Central memory CD4-positive, alpha-beta T cell (primary cell): ENCODE data around the gene APOBEC3B.
"Not testable (repeated sequence)": the region's sequence is repeated elsewhere in the genome, so short reads cannot be mapped to it uniquely, and the experiment has no call there.

Source experiments
- DNase-seq: peaks from one replicate; pipeline ENCODE4 v3.0.0; 2022

Gene APOBEC3B

DNA sequence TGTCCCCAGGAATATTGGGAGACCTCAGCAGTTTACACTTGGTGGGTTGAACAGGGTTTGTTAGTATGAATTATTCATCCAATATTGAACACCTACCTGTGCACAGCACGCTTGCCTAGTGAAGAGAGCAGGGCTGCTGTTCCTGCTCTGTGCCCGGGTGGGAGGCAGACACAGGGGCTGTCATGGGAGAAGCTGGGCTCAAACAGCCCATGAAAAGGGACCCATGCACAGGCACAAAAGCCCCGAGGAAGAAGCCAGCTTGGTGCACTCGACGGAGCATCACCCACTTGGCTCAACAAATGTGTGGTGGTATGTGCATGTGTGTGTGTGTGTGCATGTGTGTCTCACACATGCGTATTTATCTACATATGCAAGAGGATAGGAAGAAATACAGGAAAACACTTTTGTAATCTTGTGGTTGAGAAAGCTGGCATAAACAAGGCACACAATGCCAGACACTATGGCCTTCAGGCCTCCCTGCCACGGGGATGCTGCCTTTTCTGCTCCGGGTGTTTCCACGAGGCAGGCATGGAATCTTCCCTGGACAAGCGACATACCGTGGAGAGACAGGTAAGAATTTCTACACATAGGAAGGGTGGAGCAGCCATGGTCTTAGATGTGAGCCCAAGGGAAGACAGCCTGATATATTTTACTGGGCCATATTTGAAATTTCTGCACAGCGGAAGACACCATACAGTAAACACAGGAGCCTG, 29.7 kb upstream of the APOBEC3B start:
- DNase-seq = no peak

GRCh38 chr22:38953091-38953490, 29.1 kb upstream of the APOBEC3B start:
- DNase-seq = no peak

GRCh38 chr22:38953577-38954413, 28.4 kb upstream of the APOBEC3B start:
- DNase-seq = peak; percentile 46

GRCh38 chr22:38954414-38955043, 27.6 kb upstream of the APOBEC3B start:
- no peak for DNase-seq

DNA sequence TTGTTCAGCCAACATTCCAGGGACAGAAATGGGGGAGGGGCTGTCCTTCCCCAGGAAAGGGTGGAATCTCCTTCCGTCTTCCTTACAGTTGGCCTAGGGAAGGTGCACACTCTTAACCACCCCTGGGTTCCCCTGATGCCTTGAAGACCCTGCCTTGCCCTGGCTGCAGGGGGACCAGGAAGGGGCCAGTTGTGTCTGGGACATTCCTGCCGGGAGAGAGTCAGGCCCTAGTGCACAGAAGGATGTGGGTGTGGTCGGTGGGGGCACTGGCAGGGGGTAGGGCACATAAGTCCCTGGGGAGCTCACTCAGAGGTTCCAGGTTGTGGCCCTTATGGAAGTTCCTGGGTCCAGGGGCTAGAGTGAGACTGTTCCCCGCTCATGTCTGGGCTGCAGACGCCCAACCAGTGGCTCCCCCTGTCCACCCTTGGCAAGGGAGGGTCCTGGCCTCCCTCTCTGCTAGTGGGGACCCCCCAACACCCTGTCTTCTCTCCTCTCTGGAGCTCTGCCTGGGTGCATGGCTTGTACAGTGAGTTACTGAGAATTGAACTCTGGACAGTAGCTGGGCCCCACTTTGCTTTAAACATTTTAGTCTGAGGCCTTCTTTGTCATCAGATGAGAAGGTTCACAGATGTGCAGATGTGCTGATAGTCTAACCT, 26.8 kb upstream of the APOBEC3B start:
- DNase-seq = no peak

DNA sequence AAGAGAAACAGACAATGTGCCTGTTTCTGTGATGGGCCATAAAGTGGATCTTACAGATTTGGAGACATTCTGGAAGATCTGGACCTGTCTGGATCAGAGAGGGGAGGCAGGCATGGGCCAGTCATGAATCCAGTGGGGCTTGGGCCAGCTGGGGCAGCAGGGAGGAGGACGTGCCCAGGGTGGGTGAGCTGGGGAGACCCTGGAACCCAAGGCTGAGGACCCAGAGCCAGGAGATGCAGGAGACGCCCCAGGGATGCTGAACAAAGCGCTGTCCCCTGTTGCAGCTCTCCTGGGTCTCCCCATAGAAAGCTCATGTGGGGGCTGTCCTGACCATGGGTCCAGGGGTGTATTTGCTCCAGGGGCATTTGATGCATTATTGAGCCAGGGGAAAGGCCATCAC, 26.2 kb upstream of the APOBEC3B start:
- no peak for DNase-seq

- no peak for DNase-seq
These were observed 25.6 kb upstream of the APOBEC3B start for GRCh38 chr22:38956551-38956950.

GRCh38 chr22:38957046-38957770, 24.9 kb upstream of the APOBEC3B start, which contains the start of gene APOBEC3A:
Gene APOBEC3A (plus strand): TSS chr22:38957609. CDS start chr22:38957692, 83 bp downstream.
- no peak for DNase-seq

GRCh38 chr22:38957808-38958650, 24.1 kb upstream of the APOBEC3B start:
- no peak for DNase-seq

DNA sequence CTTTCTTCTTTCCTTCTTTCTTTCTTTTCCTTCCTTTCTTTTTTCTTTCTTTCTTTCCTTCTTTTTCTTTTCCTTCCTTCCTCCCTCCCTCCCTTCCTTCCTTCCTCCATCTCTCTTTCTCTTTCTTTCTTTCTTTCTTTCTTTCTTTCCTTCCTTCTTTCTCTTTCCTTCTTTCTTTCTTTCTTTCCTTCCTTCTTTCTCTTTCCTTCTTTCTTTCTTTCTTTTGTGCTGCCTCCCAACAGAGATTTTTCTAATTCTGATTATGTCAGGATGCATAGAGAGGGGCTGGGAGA, 23.6 kb upstream of the APOBEC3B start:
- not testable (repeated sequence) for DNase-seq

DNA sequence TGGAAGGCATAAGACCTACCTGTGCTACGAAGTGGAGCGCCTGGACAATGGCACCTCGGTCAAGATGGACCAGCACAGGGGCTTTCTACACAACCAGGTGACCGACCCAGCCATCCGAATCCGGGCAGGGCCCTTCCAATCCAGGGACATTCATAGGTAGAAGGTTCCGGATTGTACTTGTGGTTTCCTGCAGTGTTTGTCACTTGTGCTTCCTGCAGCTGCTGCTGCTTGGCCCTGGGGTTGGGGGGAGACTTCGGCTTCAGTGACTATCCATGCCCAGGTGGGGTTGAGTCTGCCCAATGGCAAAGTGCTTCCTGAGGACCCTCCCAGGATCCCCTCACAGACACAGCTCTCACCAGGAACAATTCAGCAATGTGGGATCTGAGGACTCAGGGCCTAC, 22.6 kb upstream of the APOBEC3B start:
- DNase-seq = no peak

GRCh38 chr22:38960673-38961072, 21.5 kb upstream of the APOBEC3B start:
- not testable (repeated sequence) for DNase-seq

GRCh38 chr22:38963291-38963738, 18.8 kb upstream of the APOBEC3B start:
- not testable (repeated sequence) for DNase-seq

DNA sequence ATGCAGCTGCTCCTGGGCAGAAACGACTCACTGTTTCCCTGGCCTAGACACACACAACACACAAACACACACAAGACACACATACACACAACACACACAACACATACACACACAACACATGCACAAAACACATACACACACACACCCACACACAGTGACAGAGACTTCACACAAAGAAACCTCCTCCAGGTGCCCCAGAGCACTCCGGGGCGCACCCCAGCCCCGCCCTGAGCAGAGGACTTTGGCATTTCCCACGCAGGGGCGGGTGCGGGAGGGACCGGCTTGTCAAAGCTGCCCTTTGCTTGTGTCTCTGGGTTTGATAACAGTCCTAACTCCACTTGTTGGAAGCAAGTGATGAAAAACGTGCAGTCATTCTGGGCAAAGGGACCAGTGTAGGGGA, 18.3 kb upstream of the APOBEC3B start:
- no peak for DNase-seq

DNA sequence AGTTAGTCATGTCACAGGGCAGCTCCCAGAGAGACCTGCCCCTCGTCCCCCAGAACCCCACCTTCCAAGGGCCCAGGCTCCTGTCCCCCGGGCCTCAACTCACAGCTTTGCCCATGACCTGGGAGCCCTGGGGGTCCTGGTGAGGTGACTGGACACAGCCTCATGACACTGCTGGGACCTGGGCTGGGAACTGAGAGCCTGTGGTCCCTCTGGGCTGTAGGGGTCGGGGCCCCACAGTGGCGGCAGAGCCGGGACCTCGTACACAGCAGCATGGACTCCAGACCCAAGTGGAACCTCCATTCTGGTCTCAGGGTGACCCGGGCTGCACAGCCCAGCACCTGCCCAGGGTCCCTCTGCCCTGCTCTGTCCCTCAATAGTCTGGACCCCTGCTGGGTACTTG, 17.8 kb upstream of the APOBEC3B start:
- DNase-seq = no peak

- DNase-seq = no peak
These were observed 17.2 kb upstream of the APOBEC3B start for GRCh38 chr22:38964989-38965388.

- DNase-seq = no peak
These were observed 16.4 kb upstream of the APOBEC3B start for GRCh38 chr22:38965614-38966379.

DNA sequence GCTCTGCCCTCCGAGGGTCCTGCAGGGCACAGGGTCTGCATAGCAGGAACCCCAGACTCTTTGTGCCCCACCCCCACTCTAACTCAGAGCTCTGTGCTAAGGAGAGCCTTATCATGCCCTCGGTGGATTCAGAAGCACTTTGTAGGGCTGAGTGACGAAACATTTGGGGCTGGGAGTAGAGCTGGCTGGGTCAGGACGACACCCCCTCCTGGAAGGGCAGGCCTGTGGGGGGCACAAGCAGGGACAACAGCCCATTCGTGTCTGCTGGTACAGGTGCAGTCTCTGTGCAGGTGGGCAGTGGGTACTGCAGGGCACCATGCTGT, 15.8 kb upstream of the APOBEC3B start:
- DNase-seq = no peak

DNA sequence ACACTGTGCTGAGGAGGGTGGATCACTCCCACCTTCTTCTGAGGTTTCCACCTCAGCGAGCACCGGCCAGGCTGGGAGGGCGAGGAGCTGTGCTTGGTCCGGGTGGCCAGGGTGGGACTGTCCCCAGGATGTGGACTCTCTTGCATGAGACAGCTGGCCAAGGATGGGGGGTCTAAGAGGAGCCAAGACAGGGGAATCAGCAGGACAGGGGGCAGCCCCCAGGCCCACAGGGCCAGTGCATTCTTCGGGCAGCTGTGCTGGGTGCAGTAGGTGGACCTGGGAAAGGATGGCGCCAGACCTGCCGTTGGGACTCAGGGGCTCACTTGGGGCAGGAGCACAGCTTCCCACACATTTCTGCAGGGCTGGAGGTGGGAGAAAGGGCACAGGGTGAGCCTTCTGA, 15.2 kb upstream of the APOBEC3B start:
- no peak for DNase-seq
